ENCODE measurements around the gene ADAMTS2. TPM values are rescaled to one million over a fixed set of nuclear protein-coding genes. Genes with fewer than 3 reads are reported as not detected.

The ADAMTS2 gene
- total and polyA plus RNA-seq, 11 donors, result 1.1 to 23.0 (median 5.5) TPM

DNA sequence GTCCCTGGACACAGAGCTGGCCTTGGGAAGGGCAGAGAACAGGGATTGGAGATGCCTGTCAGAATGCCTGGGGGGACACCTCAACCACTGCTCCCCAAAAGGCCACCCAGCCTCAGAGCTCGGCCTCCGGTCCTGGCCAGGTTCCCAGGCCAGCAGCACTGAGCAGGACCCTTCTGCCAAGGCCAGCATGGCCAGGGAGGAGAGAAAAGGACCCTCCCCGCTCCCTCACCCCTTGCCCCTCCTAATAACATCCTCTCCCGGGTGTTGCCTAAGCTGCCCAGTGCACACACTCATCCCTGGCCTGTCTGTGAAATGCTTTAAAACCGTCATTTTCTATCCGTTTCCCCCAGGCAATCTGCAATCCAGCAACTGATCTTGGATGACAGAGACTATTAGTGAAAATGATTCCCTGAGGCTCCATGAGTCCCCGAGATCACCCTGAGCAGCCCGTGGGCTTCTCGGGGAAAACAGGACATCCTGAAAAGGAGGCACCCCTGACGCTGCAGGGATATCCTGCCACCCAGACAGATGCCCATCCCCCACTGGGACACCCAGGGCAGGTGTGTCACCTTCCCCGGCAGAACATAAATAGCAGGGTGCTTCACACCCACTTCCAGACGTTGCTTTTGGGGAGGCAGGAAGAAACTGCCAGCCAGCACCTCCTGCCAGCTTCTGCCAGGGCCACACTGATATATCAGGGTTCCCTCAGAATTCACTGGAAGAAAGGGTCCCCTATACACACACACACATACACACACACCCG, 75.3 kb downstream of the ADAMTS2 start:
- Histone ChIP-seq H3K27ac (peak overlapping the region in 4 of 12 donors; percentile 13 to 60 (median 46)), H3K4me1 (peaks cover 0 to 75% (median 22%) of the 10 kb centered on the region in 12 donors), H3K4me3 (no peak overlapping the region), H3K27me3 (peaks cover 0 to 3% (median 0%) of the 10 kb centered on the region in 9 donors), H3K36me3 (no peaks in the 10 kb centered on the region), H3K9me3 (no peaks in the 10 kb centered on the region)
- WGBS, 4 donors, result 63 to 79% (median 65%) methylated on average over 12 to 13 of the region's 13 CpGs
- no peak for TF ChIP-seq POLR2A (IDR thresholded peaks at IDR 0.05)
- TF ChIP-seq, protein P1, sequence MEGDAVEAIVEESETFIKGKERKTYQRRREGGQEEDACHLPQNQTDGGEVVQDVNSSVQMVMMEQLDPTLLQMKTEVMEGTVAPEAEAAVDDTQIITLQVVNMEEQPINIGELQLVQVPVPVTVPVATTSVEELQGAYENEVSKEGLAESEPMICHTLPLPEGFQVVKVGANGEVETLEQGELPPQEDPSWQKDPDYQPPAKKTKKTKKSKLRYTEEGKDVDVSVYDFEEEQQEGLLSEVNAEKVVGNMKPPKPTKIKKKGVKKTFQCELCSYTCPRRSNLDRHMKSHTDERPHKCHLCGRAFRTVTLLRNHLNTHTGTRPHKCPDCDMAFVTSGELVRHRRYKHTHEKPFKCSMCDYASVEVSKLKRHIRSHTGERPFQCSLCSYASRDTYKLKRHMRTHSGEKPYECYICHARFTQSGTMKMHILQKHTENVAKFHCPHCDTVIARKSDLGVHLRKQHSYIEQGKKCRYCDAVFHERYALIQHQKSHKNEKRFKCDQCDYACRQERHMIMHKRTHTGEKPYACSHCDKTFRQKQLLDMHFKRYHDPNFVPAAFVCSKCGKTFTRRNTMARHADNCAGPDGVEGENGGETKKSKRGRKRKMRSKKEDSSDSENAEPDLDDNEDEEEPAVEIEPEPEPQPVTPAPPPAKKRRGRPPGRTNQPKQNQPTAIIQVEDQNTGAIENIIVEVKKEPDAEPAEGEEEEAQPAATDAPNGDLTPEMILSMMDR (IDR thresholded peaks at IDR 0.05), result no peak
- peak in 2 of 5 donors; percentile 8 to 54 for DNase-seq
- no peak for ATAC-seq
- intact Hi-C loops (cut with DNase I), result loop anchor here in 2 of 10 donors (5.0 to 10.0 kb wide), 2 partner anchors 75 to 103 kb away; partner anchors contain the start of gene ADAMTS2 (in 1 of the 2)

GRCh38 chr5:179268966-179269693, 76.1 kb downstream of the ADAMTS2 start:
- H3K4me3 ChIP-seq, result no peak overlapping the region
- 83 to 89% (median 86%) methylated on average over 12 of the region's 12 CpGs for WGBS, 4 donors
- H3K9me3 ChIP-seq, result no peaks in the 10 kb centered on the region
- TF ChIP-seq, protein P1 (IDR thresholded peaks at IDR 0.05), result no peak
- TF ChIP-seq POLR2A (IDR thresholded peaks at IDR 0.05), result no peak
- H3K27ac ChIP-seq, result no peak overlapping the region
- peaks cover 0 to 3% (median 0%) of the 10 kb centered on the region in 9 donors for H3K27me3 ChIP-seq
- H3K4me1 ChIP-seq, result peaks cover 0 to 76% (median 23%) of the 10 kb centered on the region in 12 donors
- DNase-seq, result peak in 2 of 5 donors; percentile 9 to 40
- intact Hi-C loops (cut with DNase I), result loop anchor here in 1 of 10 donors (5.0 kb wide), 1 partner anchor 102 kb away; no protein-coding TSS in a partner anchor
- no peaks in the 10 kb centered on the region for H3K36me3 ChIP-seq
- ATAC-seq, result no peak

GRCh38 chr5:179268399-179268952, 76.8 kb downstream of the ADAMTS2 start:
- Histone ChIP-seq H3K27me3 (peaks cover 0 to 3% (median 0%) of the 10 kb centered on the region in 9 donors), H3K4me1 (peaks cover 0 to 73% (median 22%) of the 10 kb centered on the region in 12 donors), H3K4me3 (no peak overlapping the region), H3K36me3 (no peaks in the 10 kb centered on the region), H3K27ac (no peak overlapping the region), H3K9me3 (no peaks in the 10 kb centered on the region)
- 82 to 91% (median 89%) methylated on average over 12 to 16 of the region's 16 CpGs for WGBS, 4 donors
- DNase-seq (peak in 2 of 5 donors; percentile 11 to 54), ATAC-seq (no peak)
- intact Hi-C loops (cut with DNase I), result loop anchor here in 1 of 10 donors (5.0 kb wide), 1 partner anchor 101 kb away; no protein-coding TSS in a partner anchor
- TF ChIP-seq, protein P1 (IDR thresholded peaks at IDR 0.05), result no peak
- TF ChIP-seq POLR2A (IDR thresholded peaks at IDR 0.05), result no peak
